ENCODE data around the gene AKR1D1. TPM values are rescaled to one million over a fixed set of nuclear protein-coding genes. Genes with fewer than 3 reads are reported as not detected.

The AKR1D1 gene
- total RNA-seq, 1 donor from 2014 or later: 0.08 TPM

- TF ChIP-seq CTCF (IDR thresholded peaks at IDR 0.05; ENCODE audit: insufficient read depth, low read length, poor library complexity, severe bottlenecking): no peak
- H3K36me3 ChIP-seq (ENCODE audit: control insufficient read depth, insufficient read depth, low read length): no peaks in the 10 kb centered on the region
- no peak for DNase-seq (ENCODE audit: low read depth)
Measured at GRCh38 chr7:138157702-138158101, 81.4 kb downstream of the AKR1D1 start.

DNA sequence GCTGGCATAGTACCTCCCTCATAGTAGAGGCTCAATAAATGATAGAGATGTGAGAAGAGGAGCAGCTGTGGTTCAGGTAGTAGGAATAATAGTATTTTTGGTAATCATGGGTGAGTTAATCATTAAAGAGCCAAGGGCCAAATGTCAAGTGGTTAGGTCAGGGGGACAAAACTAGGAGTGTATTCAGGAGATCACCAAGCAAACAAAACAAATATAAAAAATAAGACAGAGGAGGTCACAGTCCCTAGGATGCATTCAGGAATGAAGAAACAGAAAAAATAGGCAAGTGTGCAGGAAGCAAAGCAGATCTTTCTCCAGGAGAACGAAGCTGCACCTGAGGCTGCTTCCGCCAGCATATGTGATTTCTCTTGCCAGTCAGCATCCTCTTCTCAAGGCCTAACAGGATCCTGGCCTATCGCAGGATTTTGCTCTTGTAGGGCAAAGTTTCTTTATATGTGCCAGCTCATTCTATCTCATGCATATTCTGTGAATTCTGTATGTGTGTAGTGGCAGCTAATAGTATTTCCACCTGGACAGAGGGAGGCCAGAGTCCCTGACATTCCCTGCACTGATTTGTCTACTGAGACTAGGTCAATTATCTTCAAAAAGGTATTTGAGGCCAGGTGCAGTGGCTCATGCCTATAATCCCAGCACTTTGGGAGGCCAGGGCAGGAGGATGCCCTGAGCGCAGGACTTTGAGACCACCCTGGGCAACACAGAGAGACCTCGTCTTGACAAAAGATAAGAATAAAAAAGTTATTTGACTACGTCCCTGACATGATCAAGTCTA is 82.7 kb downstream of the AKR1D1 start:
- DNase-seq (ENCODE audit: low read depth): no peak
- Histone ChIP-seq H3K36me3 (ENCODE audit: control insufficient read depth, insufficient read depth, low read length) (no peaks in the 10 kb centered on the region), H3K4me3 (ENCODE audit: low read depth, low read length) (no peak overlapping the region), H3K27me3 (ENCODE audit: control insufficient read depth, insufficient read depth, low read length) (no peaks in the 10 kb centered on the region)
- TF ChIP-seq CTCF (IDR thresholded peaks at IDR 0.05; ENCODE audit: insufficient read depth, low read length, poor library complexity, severe bottlenecking): no peak

More at GRCh38 chr7:138157702-138158101, 81.4 kb downstream of the AKR1D1 start:
- Histone ChIP-seq H3K4me3 (ENCODE audit: low read depth, low read length) (no peak overlapping the region), H3K27me3 (ENCODE audit: control insufficient read depth, insufficient read depth, low read length) (no peaks in the 10 kb centered on the region)

GRCh38 chr7:138161600-138162081 is 85.4 kb downstream of the AKR1D1 start:
- H3K27me3 ChIP-seq (ENCODE audit: control insufficient read depth, insufficient read depth, low read length): no peaks in the 10 kb centered on the region
- TF ChIP-seq CTCF (IDR thresholded peaks at IDR 0.05; ENCODE audit: insufficient read depth, low read length, poor library complexity, severe bottlenecking): peak; percentile 77
- H3K36me3 ChIP-seq (ENCODE audit: control insufficient read depth, insufficient read depth, low read length): no peaks in the 10 kb centered on the region
- peak; percentile 80 for DNase-seq (ENCODE audit: low read depth)
- no peak overlapping the region for H3K4me3 ChIP-seq (ENCODE audit: low read depth, low read length)

GRCh38 chr7:138162236-138162635 is 86.0 kb downstream of the AKR1D1 start:
- H3K36me3 ChIP-seq (ENCODE audit: control insufficient read depth, insufficient read depth, low read length): no peaks in the 10 kb centered on the region
- H3K27me3 ChIP-seq (ENCODE audit: control insufficient read depth, insufficient read depth, low read length): no peaks in the 10 kb centered on the region
- no peak overlapping the region for H3K4me3 ChIP-seq (ENCODE audit: low read depth, low read length)
- DNase-seq (ENCODE audit: low read depth): no peak
- TF ChIP-seq CTCF (IDR thresholded peaks at IDR 0.05; ENCODE audit: insufficient read depth, low read length, poor library complexity, severe bottlenecking): no peak

- Histone ChIP-seq H3K36me3 (ENCODE audit: control insufficient read depth, insufficient read depth, low read length) (no peaks in the 10 kb centered on the region), H3K27me3 (ENCODE audit: control insufficient read depth, insufficient read depth, low read length) (no peaks in the 10 kb centered on the region), H3K4me3 (ENCODE audit: low read depth, low read length) (no peak overlapping the region)
- no peak for DNase-seq (ENCODE audit: low read depth)
- TF ChIP-seq CTCF (IDR thresholded peaks at IDR 0.05; ENCODE audit: insufficient read depth, low read length, poor library complexity, severe bottlenecking): no peak
Measured at GRCh38 chr7:138163800-138164199, 87.5 kb downstream of the AKR1D1 start.
